Embryonic facial prominence (tissue), 1 donor: ENCODE measurements around the gene TTC28.

Experiments used
- DNase-seq: peaks from one replicate; pipeline ENCODE4 v3.0.0-alpha.2; 2016; ENCODE audit errors: extremely low spot score

Gene TTC28

DNA sequence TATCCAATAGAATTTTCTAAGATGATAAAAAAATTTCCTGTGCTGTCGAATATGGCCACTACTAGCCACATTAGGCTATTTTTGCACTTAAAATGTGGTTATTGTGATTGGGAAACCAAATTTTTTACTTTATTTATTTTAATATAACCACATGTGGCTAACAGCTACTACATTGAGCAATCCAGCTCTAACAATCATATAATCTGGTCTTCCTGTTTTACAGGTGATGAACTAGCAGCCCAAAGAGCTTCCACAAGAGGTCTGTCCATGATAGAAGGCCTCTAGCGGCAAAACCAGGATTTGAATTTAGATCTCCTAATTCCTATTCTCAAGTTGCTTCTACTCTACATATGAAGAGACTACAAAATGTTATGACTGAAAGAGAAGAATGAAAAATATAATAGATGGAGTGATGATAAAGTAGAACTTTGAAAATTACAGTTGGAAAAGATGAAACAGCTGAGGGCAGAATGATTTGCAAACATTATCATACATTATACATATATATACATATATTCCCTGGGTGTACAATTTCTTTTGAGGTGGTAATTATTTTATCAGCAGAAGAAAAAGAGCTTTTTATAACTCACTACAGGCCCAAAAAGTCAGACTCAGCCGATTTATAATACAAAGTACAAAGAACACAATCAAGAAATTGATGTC, 397.1 kb downstream of the TTC28 start:
- DNase-seq: no peak

- no peak for DNase-seq
These were observed 399.8 kb downstream of the TTC28 start for GRCh38 chr22:28279888-28280287.

- no peak for DNase-seq
These were observed 410.4 kb downstream of the TTC28 start for GRCh38 chr22:28269277-28269676.

DNA sequence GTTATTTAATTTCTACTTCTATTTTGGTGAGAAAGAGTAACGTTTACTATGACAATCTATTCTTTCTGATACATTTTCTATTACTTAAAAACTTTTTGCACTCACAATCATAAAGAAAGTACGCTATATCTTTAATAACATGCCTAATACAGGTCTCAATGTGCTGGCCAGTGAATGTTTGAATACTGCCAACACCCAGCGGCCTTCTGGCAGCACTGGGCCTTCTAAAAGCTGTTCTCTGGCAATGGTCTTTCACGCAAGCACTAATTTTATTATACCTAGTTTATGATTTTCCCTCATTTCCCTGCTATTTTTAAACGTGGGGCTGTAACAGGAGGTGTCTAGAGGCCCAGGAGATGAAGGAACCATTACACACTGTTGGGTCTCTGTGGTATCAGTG, 410.8 kb downstream of the TTC28 start:
- no peak for DNase-seq

- DNase-seq: no peak
These were observed 411.5 kb downstream of the TTC28 start for GRCh38 chr22:28268171-28268570.

DNA sequence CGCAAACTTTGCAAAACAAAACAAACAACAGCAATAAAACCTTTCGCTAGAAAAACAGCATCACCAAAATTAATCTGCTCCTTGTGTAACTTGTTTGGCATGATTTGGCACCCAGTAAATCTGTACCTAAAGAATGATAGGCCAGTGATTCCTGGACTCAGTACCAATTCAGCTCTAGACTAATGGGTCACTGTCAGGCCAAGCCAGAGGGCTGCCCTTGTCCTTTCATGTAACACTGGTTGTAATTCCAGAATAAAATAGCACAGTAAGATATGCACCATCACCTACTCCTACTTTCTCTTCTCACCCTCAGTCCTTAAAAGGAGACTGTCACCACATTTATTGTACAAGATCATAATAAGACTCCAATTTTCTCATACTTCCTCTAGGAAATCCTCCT, 419.0 kb downstream of the TTC28 start:
- no peak for DNase-seq

GRCh38 chr22:28259774-28260312, 419.8 kb downstream of the TTC28 start:
- DNase-seq: no peak

GRCh38 chr22:28254396-28254795, 425.2 kb downstream of the TTC28 start:
- DNase-seq: no peak

- DNase-seq: no peak
These were observed 427.1 kb downstream of the TTC28 start for GRCh38 chr22:28252539-28252938.

DNA sequence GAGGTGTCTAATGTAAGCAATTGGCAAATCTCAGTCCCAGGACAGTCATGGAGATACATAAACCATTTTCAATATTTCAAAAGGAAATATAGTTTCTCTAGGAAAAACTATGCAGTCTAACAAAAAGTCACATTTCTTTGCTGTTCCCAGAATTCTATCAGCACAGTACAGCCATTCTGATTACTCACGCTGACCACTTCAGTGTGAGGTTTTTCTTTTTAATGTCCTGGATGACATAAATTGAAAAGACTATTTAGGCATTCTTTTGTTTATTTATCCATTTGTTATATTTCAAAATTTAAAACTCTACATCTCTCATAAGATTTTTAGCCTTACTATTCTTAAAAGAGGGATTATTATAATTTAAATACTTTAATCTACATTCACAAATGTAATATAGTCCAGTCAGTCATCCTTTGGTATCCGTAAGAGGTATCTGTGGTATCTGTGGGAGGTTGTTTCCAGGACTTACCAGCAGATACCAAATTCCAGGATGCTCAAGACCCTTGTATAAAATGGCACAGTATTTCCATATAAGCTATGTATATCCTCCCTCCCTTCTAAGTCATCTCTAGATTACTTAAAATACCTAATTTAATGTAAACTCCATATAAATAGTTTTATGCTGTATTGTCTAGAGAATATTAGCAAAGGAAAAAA, 429.5 kb downstream of the TTC28 start:
- no peak for DNase-seq

- no peak for DNase-seq
These were observed 430.2 kb downstream of the TTC28 start for GRCh38 chr22:28249402-28249801.

DNA sequence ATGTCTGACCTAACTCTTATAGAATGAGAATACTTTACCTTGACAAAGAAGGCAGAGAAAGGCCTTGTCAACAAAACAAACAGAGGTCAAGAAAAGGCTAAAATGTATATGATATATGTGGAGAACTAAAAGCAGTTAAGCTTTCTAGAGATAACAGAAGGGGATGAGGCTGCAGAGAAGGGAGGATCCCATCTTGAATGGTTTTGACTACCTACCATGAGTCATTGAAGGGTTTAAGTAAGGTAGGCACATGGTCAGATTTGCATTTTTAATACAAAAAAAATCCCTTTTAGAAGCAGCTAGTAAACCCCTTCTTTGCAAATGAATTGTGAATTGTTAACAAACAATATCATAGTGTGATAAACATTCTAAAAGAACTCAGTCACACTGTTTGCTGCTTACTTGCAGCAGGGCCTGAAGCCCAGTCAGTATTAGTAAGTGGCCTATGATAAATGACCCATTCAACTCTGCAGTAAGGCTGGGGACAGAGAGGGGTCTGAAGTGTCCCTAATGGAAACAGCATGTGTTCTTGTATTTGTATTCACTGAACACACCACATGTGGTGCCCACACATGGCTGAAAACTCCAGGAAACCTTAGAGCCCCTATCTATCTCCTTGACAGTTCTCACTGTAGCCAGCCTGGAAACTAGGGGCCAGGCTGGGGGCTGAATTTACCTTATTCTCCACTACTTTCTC, 431.8 kb downstream of the TTC28 start:
- no peak for DNase-seq

- no peak for DNase-seq
These were observed 432.5 kb downstream of the TTC28 start for GRCh38 chr22:28247136-28247535.

DNA sequence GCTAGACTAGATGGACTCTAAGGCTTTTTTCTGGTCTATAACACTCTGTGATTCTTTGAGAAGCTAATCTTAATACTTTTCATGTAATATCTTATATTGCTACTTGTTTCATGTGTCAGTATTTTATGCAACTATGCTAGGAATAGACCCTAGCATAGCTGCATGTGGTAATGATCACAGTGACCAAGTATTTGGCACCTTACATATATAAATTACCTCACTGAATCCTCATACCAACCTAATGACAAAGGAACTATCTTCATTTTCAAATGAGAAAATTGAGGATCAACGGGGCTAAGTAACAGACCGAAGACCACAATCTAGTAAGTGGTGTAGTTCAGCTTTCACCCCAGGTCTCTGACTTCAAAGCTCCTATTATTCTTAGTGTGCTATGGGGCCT, 433.2 kb downstream of the TTC28 start:
- DNase-seq: no peak

GRCh38 chr22:28245579-28246224, 433.9 kb downstream of the TTC28 start:
- no peak for DNase-seq

DNA sequence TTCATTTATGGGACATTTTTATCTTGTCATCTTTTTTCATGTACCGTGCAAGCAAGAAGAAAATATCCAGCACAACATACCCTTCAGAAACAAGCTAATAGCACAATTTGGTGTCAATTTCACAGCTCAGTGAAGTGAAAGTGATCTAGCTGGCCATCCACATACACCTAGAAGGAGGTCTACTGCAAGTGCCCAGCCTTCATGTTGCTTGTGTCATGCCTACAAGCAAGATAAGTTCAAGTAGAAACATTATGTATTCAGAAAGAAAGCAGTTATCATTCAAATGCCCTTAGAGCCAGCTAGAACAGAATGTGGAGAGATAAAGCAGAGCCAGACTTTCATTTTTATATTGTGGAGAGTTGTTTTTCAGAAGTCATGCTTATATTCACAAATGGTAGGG, 434.9 kb downstream of the TTC28 start:
- DNase-seq: no peak

DNA sequence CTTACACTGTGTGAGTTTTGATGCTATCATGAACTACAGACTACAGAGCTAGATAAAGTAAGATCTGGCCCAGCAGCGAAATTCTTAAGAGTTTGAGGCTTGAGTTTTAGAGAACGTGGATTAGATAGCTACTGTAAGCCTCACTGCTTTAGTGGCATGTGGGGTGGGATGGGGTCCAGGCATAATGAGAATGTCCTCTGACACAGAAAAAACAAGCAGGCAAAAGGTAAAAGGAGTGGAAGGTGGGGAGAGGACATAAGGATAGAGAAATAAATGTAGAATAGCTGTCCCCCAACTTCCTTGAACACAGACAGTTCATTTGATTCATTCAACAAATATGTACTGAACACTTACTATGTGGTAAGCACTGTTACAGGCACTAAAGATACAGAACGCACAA, 436.1 kb downstream of the TTC28 start:
- no peak for DNase-seq

DNA sequence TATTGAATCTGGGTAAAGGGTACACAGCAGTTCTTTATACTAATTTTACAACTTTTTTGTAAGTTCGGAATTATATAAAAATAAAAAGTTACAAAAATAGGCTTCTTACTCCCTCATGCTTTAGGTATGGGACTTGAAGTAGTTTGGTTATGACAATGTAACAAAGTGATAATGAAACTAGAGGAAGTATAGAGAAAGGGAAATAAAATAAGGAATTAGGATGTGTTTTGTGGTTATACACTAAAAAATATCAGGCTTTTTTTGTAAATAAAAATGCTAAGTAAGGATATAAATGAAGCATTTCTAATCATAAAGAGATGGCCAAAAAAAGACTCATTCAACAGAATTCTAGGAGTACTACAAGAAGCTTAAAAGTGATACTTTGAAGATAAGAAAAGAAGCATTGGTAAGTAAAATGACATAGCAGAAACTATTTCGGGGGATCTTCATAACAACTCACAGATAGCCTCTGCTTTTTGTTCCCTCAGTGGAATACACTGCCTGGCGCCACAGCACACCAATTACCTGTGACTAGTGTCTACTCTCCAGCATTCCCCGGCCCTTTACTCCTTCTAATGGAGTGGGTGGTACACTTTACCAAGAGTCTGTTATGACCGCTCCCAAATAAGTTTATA, 437.9 kb downstream of the TTC28 start:
- DNase-seq: no peak

DNA sequence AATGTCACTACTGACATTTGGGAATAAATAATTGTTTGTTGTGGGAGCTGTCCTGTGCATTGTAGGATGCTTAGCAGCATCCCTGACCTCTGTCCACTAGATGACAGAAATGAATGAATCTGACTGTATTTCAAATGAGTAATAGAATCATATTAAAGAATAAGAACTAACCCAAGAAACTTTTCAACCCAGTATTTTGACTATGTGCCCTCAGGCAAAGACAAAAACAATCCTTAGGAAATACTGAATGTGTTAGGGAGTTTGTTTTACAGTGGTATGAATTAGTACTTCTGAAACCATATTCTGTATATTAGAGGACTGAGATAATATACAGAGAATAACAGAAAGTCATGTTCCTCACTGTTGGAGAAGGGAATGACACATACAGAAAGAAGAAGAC, 439.7 kb downstream of the TTC28 start:
- no peak for DNase-seq

DNA sequence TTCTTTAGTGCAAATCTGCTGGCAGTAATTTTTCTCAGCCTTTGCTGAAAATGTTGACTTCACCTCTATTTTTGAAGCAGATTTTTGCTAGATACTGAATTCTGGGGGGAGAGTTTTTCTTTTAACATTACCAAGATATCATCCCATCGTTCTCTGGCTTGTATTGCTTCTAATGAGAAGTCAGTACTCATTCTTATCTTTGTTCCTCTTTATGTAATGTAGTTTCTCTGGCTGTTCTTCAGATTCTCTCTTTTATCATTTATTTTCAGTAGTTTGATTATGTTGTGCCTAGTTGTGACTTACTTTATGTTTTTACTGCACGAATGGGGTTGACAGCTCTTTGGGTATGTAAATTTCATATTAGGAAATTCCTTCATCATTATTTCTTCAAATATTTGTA, 441.9 kb downstream of the TTC28 start:
- DNase-seq: no peak

DNA sequence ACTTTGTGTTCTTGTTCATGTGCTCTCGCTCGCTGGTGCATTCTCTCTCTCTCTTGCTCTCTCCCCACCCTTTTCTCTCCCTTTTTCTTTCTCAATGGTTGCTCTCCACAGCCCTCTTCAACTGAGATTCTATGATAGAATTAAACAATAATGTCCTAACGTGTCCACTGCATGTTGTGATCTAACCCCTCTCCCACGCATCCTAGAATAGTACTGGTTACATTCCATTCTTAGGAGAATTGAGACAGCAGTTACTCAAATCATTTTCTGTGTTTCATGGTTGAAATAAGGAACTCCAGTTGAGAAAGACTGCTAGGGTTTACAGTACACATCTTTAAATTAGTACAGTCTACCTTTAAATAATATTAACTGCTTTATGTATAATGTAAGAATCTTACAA, 442.5 kb downstream of the TTC28 start:
- DNase-seq: no peak

- no peak for DNase-seq
These were observed 447.4 kb downstream of the TTC28 start for GRCh38 chr22:28232204-28232603.
